H9 (cell line): ENCODE measurements around the gene ECD. TPM values are rescaled to one million over a fixed set of nuclear protein-coding genes. Genes with fewer than 3 reads are reported as not detected.

Experiments
- DNase-seq: peaks from one replicate; pipeline ENCODE4 v3.0.0-alpha.2; 2017
- H2AFZ ChIP-seq: one replicate; pipeline ENCODE4 v1.6.1; 2013; ENCODE audit warnings: mild to moderate bottlenecking, low read length, control low read depth, moderate library complexity
- H2AK5ac ChIP-seq: 2 replicates; pipeline ENCODE4 v1.6.1; 2013; ENCODE audit warnings: low read length, control low read depth, mixed read lengths; ENCODE audit not compliant: insufficient read length
- H2BK120ac ChIP-seq: one replicate; pipeline ENCODE4 v1.6.1; 2013; ENCODE audit warnings: low read depth, mild to moderate bottlenecking, low read length, control low read depth, inconsistent platforms; ENCODE audit not compliant: poor library complexity, severe bottlenecking
- H2BK12ac ChIP-seq: 2 replicates; pipeline ENCODE4 v1.6.1; 2013; ENCODE audit warnings: low read length, control low read depth, mixed read lengths, low read depth; ENCODE audit not compliant: insufficient read length
- H2BK15ac ChIP-seq: 2 replicates; pipeline ENCODE4 v1.6.1; 2013; ENCODE audit warnings: low read depth, low read length, control low read depth
- H2BK20ac ChIP-seq: one replicate; pipeline ENCODE4 v1.6.1; 2013; ENCODE audit warnings: low read depth, mild to moderate bottlenecking, low read length, control low read depth, inconsistent platforms; ENCODE audit not compliant: poor library complexity, severe bottlenecking
- H2BK5ac ChIP-seq: 2 replicates; pipeline ENCODE4 v1.6.1; 2013; ENCODE audit warnings: low read length, control low read depth, mixed read lengths; ENCODE audit not compliant: insufficient read length
- H3K14ac ChIP-seq: 2 replicates; pipeline ENCODE4 v1.6.1; 2013; ENCODE audit warnings: low read length, control low read depth; ENCODE audit not compliant: insufficient read depth
- H3K18ac ChIP-seq: 2 replicates; pipeline ENCODE4 v1.6.1; 2013; ENCODE audit warnings: low read depth, mild to moderate bottlenecking, mixed read lengths, low read length, control low read depth; ENCODE audit not compliant: insufficient read length
- H3K23ac ChIP-seq: 2 replicates; pipeline ENCODE4 v1.6.1; 2013; ENCODE audit warnings: low read length, control low read depth, mixed read lengths, low read depth; ENCODE audit not compliant: insufficient read length
- H3K23me2 ChIP-seq: 2 replicates; pipeline ENCODE4 v1.6.1; 2013; ENCODE audit warnings: low read depth, mild to moderate bottlenecking, mixed read lengths, low read length, control low read depth; ENCODE audit not compliant: insufficient read length, poor library complexity, severe bottlenecking
- H3K27ac ChIP-seq: 2 replicates; pipeline ENCODE4 v1.5.1; 2013; ENCODE audit warnings: low read length, control low read depth, mixed read lengths, low read depth; ENCODE audit not compliant: insufficient read length
- H3K27me3 ChIP-seq: 2 replicates; pipeline ENCODE4 v1.6.1; 2013; ENCODE audit warnings: low read length, control low read depth, inconsistent platforms; ENCODE audit not compliant: insufficient read depth
- H3K4ac ChIP-seq: 2 replicates; pipeline ENCODE4 v1.6.1; 2013; ENCODE audit warnings: low read depth, mild to moderate bottlenecking, control low read depth, inconsistent platforms, low read length, moderate library complexity
- H3K4me1 ChIP-seq: 2 replicates; pipeline ENCODE4 v1.6.1; 2013; ENCODE audit warnings: low read length, control low read depth, inconsistent platforms; ENCODE audit not compliant: insufficient read depth
- H3K4me2 ChIP-seq: 2 replicates; pipeline ENCODE4 v1.6.1; 2013; ENCODE audit warnings: low read length, control low read depth, mixed read lengths; ENCODE audit not compliant: insufficient read length, insufficient read depth
- H3K56ac ChIP-seq: 2 replicates; pipeline ENCODE4 v1.6.1; 2013; ENCODE audit warnings: low read depth, mild to moderate bottlenecking, mixed read lengths, low read length, control low read depth; ENCODE audit not compliant: insufficient read length
- H3K79me1 ChIP-seq: 2 replicates; pipeline ENCODE4 v1.6.1; 2013; ENCODE audit warnings: low read depth, mild to moderate bottlenecking, moderate library complexity, low read length, control low read depth, inconsistent platforms; ENCODE audit not compliant: insufficient read depth, poor library complexity, severe bottlenecking
- H3K79me2 ChIP-seq: 2 replicates; pipeline ENCODE4 v1.6.1; 2013; ENCODE audit warnings: low read length, control low read depth, inconsistent platforms; ENCODE audit not compliant: insufficient read depth
- H3K9ac ChIP-seq: 2 replicates; pipeline ENCODE4 v1.6.1; 2013; ENCODE audit warnings: low read length, control low read depth, mixed read lengths; ENCODE audit not compliant: insufficient read length; ENCODE audit errors: extremely low read depth
- H3K9me3 ChIP-seq: one replicate; pipeline ENCODE4 v1.6.1; 2013; ENCODE audit warnings: low read depth, low read length, inconsistent platforms; ENCODE audit not compliant: control insufficient read depth
- H3T11ph ChIP-seq: one replicate; pipeline ENCODE4 v1.6.1; 2013; ENCODE audit warnings: mild to moderate bottlenecking, low read length, control low read depth, inconsistent platforms
- H4K20me1 ChIP-seq: one replicate; pipeline ENCODE4 v1.6.1; 2013; ENCODE audit not compliant: control insufficient read depth, insufficient read length, insufficient read depth
- H4K5ac ChIP-seq: 2 replicates; pipeline ENCODE4 v1.6.1; 2013; ENCODE audit warnings: low read depth, mild to moderate bottlenecking, mixed read lengths, low read length, control low read depth; ENCODE audit not compliant: insufficient read length
- H4K8ac ChIP-seq: replicated peaks from 2 replicates; pipeline ENCODE4 v1.6.1; 2013; ENCODE audit warnings: low read length, control low read depth, mixed read lengths, low read depth; ENCODE audit not compliant: insufficient read length
- H4K91ac ChIP-seq: 2 replicates; pipeline ENCODE4 v1.6.1; 2013; ENCODE audit warnings: low read depth, mild to moderate bottlenecking, moderate library complexity, mixed read lengths, low read length, control low read depth; ENCODE audit not compliant: insufficient read length
- H3K27ac Mint-ChIP-seq, 3 experiments: 2 replicates in 2 of 3; 3 replicates in 1 of 3; pipeline ENCODE4 v1.8.0; 2020 to 2021; ENCODE audit warnings: mixed read lengths in 3 of 3, mild to moderate bottlenecking in 1 of 3, moderate library complexity in 1 of 3
- H3K27me3 Mint-ChIP-seq: 2 replicates; pipeline ENCODE4 v1.8.0; 2021; ENCODE audit warnings: low read depth, mild to moderate bottlenecking, moderate library complexity, mixed read lengths
- H3K36me3 Mint-ChIP-seq, 3 experiments: 2 replicates in 2 of 3; 3 replicates in 1 of 3; pipeline ENCODE4 v1.8.0; 2020 to 2021; ENCODE audit warnings: low read depth in 3 of 3, mixed read lengths in 3 of 3; ENCODE audit not compliant: insufficient read depth in 1 of 3
- H3K4me1 Mint-ChIP-seq, 2 experiments: 2 replicates each; pipeline ENCODE4 v1.8.0; 2020; ENCODE audit warnings: mixed read lengths in 2 of 2
- H3K4me3 Mint-ChIP-seq, 2 experiments: 2 replicates in 1 of 2; 3 replicates in 1 of 2; pipeline ENCODE4 v1.8.0; 2020 to 2021; ENCODE audit warnings: mild to moderate bottlenecking in 2 of 2, mixed read lengths in 2 of 2, moderate library complexity in 1 of 2
- H3K9me3 Mint-ChIP-seq, 2 experiments: 2 replicates in 1 of 2; 3 replicates in 1 of 2; pipeline ENCODE4 v1.8.0; 2020; ENCODE audit warnings: mild to moderate bottlenecking in 2 of 2, mixed read lengths in 2 of 2, moderate library complexity in 1 of 2
- CTCF ChIP-seq: fragments of 200-600 bp; sonication (generic); conservative IDR thresholded peaks from 3 replicates; pipeline ENCODE4 v1.8.0; 2021; ENCODE audit warnings: antibody characterized with exemption, mild to moderate bottlenecking
- WGBS: extraction: QIAGEN DNeasy Blood & Tissue Kit; methylation state at CpG from one replicate; pipeline ENCODE4 v1.1.7; 2013; ENCODE audit warnings: missing lambda C conversion rate, low lambda C conversion rate, mixed read lengths; ENCODE audit not compliant: insufficient read length; ENCODE audit errors: extremely low coverage; 5-methylcytosine and 5-hydroxymethylcytosine counted together
- total RNA-seq: library from RNA; stranded (reverse); gene quantifications from 2 replicates; pipeline ENCODE4 v1.2.1, GENCODE V29; 2021

Gene ECD
- total RNA-seq, 1 experiment from 2014 or later = 41.6 TPM

- TF ChIP-seq CTCF = no peak
- no peak for DNase-seq
- H3K18ac ChIP-seq = no peak overlapping the region
- no peaks in the 10 kb centered on the region for H3K79me1 ChIP-seq
- H4K8ac ChIP-seq = no peak overlapping the region
- H3K27me3 ChIP-seq = no peaks in the 10 kb centered on the region
- Mint-ChIP-seq H3K4me1 (no peaks in the 10 kb centered on the region), H3K27me3 (no peaks in the 10 kb centered on the region; the same call in 1 of the 2 replicates), H3K27ac (no peak overlapping the region), H3K9me3 (peaks cover 27 to 32% of the 10 kb centered on the region in 2 experiments), H3K4me3 (no peak overlapping the region; a peak in 1 of 5 replicates), H3K36me3 (peaks cover 22 to 48% (median 34%) of the 10 kb centered on the region in 3 experiments)
- no peak overlapping the region for H2BK12ac ChIP-seq
- H3T11ph ChIP-seq = no peak overlapping the region
- no peaks in the 10 kb centered on the region for H3K79me2 ChIP-seq
- H4K5ac ChIP-seq = no peak overlapping the region
- no peak overlapping the region for H3K14ac ChIP-seq
- H2BK120ac ChIP-seq = no peak overlapping the region
- no peak overlapping the region for H3K23ac ChIP-seq
- no peaks in the 10 kb centered on the region for H4K20me1 ChIP-seq
- no peak overlapping the region for H4K91ac ChIP-seq
- H3K9me3 ChIP-seq = peaks cover 17% of the 10 kb centered on the region
- no peak overlapping the region for H2BK15ac ChIP-seq
- no peak overlapping the region for H3K4ac ChIP-seq
- H3K23me2 ChIP-seq = no peaks in the 10 kb centered on the region
- H2BK20ac ChIP-seq = no peak overlapping the region
- H3K4me1 ChIP-seq = no peaks in the 10 kb centered on the region
- no peak overlapping the region for H3K4me2 ChIP-seq
- H2AFZ ChIP-seq = no peak overlapping the region
- no peak overlapping the region for H2AK5ac ChIP-seq
- no peak overlapping the region for H3K56ac ChIP-seq
- WGBS = no CpG with 5 or more reads among the region's 3 CpGs
- no peak overlapping the region for H3K9ac ChIP-seq
- H3K27ac ChIP-seq = no peak overlapping the region
- no peak overlapping the region for H2BK5ac ChIP-seq
Observed at GRCh38 chr10:73205081-73205480, 37.3 kb upstream of the ECD start.
